Measurements from ENCODE around the gene SFXN2. TPM values are rescaled to one million over a fixed set of nuclear protein-coding genes. Genes with fewer than 3 reads are reported as not detected.
"Not testable (repeated sequence)": the region's sequence is repeated elsewhere in the genome, so short reads cannot be mapped to it uniquely, and the experiment has no call there.

Gene SFXN2
- total and polyA plus RNA-seq, 2 donors (not counting 1 experiment from before 2014, with no cell fraction given): 3.1 to 6.5 TPM

GRCh38 chr10:102740229-102740628, 25.8 kb downstream of the SFXN2 start:
- Histone ChIP-seq H4K20me1 (ENCODE audit: control insufficient read depth, extremely low read depth, insufficient read depth, low read length) (no peaks in the 10 kb centered on the region), H3K4me2 (ENCODE audit: extremely low read depth, insufficient read depth, low read length) (no peak overlapping the region), H3K27ac (ENCODE audit: insufficient read depth, low read length) (no peak overlapping the region), H3K79me2 (ENCODE audit: control insufficient read depth, insufficient read depth, low read length) (peaks cover 14% of the 10 kb centered on the region), H3K4me1 (ENCODE audit: control insufficient read depth, extremely low read depth, insufficient read depth, low read length) (no peaks in the 10 kb centered on the region), H3K9me3 (ENCODE audit: control insufficient read depth, insufficient read depth, low read depth, low read length) (no peaks in the 10 kb centered on the region), H3K4me3 (replicated peaks in 1 of 4; ENCODE audit: control extremely low read depth in 1 of 4, insufficient read depth in 1 of 4, low read depth in 3 of 4, low read length in 4 of 4) (no peak overlapping the region), H2AFZ (ENCODE audit: low read length) (no peak overlapping the region), H3K36me3 (ENCODE audit: control insufficient read depth, insufficient read depth, low read length) (no peaks in the 10 kb centered on the region), H3K27me3 (ENCODE audit: control insufficient read depth, insufficient read depth, low read length) (no peaks in the 10 kb centered on the region), H3K9ac (ENCODE audit: insufficient read depth, low read length) (no peak overlapping the region)
- TF ChIP-seq EZH2 (IDR thresholded peaks at IDR 0.05; ENCODE audit: low read length, missing control alignments) (no peak), CTCF (conservative IDR thresholded peaks at IDR 0.05 in 1 of 2, IDR thresholded peaks at IDR 0.05 in 1 of 2; ENCODE audit: low read depth in 1 of 2, low read length in 2 of 2) (no peak)
- DNase-seq (ENCODE audit: low read depth in 2 of 2): no peak

- Histone ChIP-seq H3K4me1 (ENCODE audit: control insufficient read depth, extremely low read depth, insufficient read depth, low read length) (no peaks in the 10 kb centered on the region), H3K79me2 (ENCODE audit: control insufficient read depth, insufficient read depth, low read length) (peaks cover 27% of the 10 kb centered on the region)
These were observed 27.3 kb downstream of the SFXN2 start for GRCh38 chr10:102741726-102742237.

GRCh38 chr10:102742313-102742712, 27.9 kb downstream of the SFXN2 start:
- H3K27ac ChIP-seq (ENCODE audit: insufficient read depth, low read length); H4K20me1 ChIP-seq (ENCODE audit: control insufficient read depth, extremely low read depth, insufficient read depth, low read length); H2AFZ ChIP-seq (ENCODE audit: low read length); DNase-seq (ENCODE audit: low read depth in 2 of 2); H3K9me3 ChIP-seq (ENCODE audit: control insufficient read depth, insufficient read depth, low read depth, low read length); H3K4me2 ChIP-seq (ENCODE audit: extremely low read depth, insufficient read depth, low read length); H3K4me1 ChIP-seq (ENCODE audit: control insufficient read depth, extremely low read depth, insufficient read depth, low read length); H3K36me3 ChIP-seq (ENCODE audit: control insufficient read depth, insufficient read depth, low read length); H3K4me3 ChIP-seq (replicated peaks in 1 of 4; ENCODE audit: control extremely low read depth in 1 of 4, insufficient read depth in 1 of 4, low read depth in 3 of 4, low read length in 4 of 4); H3K9ac ChIP-seq (ENCODE audit: insufficient read depth, low read length); H3K27me3 ChIP-seq (ENCODE audit: control insufficient read depth, insufficient read depth, low read length): not testable (repeated sequence)
- peaks cover 30% of the 10 kb centered on the region for H3K79me2 ChIP-seq (ENCODE audit: control insufficient read depth, insufficient read depth, low read length)

More at GRCh38 chr10:102741726-102742237, 27.3 kb downstream of the SFXN2 start:
- H3K27ac ChIP-seq (ENCODE audit: insufficient read depth, low read length): no peak overlapping the region
- H4K20me1 ChIP-seq (ENCODE audit: control insufficient read depth, extremely low read depth, insufficient read depth, low read length): no peaks in the 10 kb centered on the region
- H3K4me3 ChIP-seq (replicated peaks in 1 of 4; ENCODE audit: control extremely low read depth in 1 of 4, insufficient read depth in 1 of 4, low read depth in 3 of 4, low read length in 4 of 4): no peak overlapping the region
- no peaks in the 10 kb centered on the region for H3K9me3 ChIP-seq (ENCODE audit: control insufficient read depth, insufficient read depth, low read depth, low read length)
- no peak overlapping the region for H3K4me2 ChIP-seq (ENCODE audit: extremely low read depth, insufficient read depth, low read length)
- no peak overlapping the region for H2AFZ ChIP-seq (ENCODE audit: low read length)
- no peak for TF ChIP-seq CTCF (conservative IDR thresholded peaks at IDR 0.05 in 1 of 2, IDR thresholded peaks at IDR 0.05 in 1 of 2; ENCODE audit: low read depth in 1 of 2, low read length in 2 of 2)
- no peak for TF ChIP-seq EZH2 (IDR thresholded peaks at IDR 0.05; ENCODE audit: low read length, missing control alignments)
- no peak overlapping the region for H3K9ac ChIP-seq (ENCODE audit: insufficient read depth, low read length)
- H3K27me3 ChIP-seq (ENCODE audit: control insufficient read depth, insufficient read depth, low read length): no peaks in the 10 kb centered on the region
- H3K36me3 ChIP-seq (ENCODE audit: control insufficient read depth, insufficient read depth, low read length): no peaks in the 10 kb centered on the region
- no peak for DNase-seq (ENCODE audit: low read depth in 2 of 2)

Measured in fibroblast of lung (primary cell).